Measurements from ENCODE around the gene RAB8B.

The RAB8B gene

DNA sequence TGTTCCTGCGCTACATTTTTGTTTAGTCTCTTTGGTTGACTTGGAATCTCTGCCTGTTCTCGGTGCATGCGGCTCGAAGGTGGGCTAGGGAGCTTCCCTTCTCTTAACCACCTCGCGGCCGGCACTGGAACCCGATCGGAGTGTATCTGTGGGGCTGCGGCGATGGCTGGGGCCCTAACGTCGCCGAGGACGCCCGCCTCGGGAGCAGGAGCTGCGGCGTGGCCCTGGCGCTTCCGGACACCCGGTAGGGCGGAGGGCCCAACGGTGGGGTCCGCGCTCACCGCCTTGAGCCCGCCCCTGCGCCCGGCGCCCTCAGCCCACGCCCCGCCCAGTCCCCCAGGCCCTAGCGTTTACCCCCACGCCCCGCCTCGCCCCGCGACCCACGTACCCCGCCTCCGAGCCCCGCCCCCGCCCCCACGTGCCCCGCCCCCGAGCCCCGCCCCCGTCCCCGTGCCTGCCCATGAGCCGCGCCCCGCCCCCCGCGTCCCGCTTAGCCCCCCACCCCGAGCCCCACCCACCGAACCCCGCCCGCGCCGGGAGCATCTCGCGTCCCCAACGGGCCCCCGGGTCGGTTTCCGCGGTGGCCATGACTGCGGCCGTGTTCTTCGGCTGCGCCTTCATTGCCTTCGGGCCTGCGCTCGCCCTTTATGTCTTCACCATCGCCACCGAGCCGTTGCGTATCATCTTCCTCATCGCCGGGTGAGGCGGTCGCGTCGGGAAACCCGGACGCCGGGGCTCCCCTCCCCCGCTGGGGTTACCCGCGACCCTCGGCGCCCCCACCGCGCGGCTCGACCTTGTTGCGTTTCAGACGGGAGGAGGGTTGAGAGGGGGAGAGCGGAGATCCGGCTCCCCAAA lies 87.9 kb downstream of the RAB8B start, which contains the start of gene APH1B:
Gene APH1B (plus strand): TSS at position 568 of the 855 bp plus-strand sequence. CDS start 19 bp downstream, at position 587.
- no peak for FAIRE-seq

DNA sequence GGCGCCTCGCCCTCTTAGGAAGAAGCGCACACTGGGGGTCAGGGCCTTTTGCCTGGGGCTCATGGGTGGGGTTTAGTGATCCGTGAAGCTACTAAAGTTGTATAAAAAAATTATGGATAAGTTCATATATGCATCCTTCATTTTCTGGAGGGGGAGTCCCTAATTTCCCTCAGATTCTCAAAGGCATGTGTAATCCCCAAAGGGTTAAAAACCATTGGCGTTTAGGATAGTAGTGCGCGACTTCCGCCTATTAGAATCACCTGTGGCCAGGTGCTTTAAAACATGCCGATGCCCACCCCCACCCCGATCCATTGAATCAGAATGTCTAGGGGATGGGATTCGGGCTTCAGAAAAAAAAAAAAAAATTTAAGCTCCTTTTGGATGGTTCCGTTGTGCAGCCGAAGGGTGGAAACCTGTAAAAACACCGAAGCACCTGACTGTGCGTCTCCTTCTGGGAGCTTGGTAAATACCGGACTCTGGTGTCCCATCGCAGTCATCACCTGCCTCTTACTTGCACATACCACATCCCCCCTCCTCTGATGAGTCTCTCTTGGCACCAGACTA lies 88.6 kb downstream of the RAB8B start:
- FAIRE-seq, result no peak

DNA sequence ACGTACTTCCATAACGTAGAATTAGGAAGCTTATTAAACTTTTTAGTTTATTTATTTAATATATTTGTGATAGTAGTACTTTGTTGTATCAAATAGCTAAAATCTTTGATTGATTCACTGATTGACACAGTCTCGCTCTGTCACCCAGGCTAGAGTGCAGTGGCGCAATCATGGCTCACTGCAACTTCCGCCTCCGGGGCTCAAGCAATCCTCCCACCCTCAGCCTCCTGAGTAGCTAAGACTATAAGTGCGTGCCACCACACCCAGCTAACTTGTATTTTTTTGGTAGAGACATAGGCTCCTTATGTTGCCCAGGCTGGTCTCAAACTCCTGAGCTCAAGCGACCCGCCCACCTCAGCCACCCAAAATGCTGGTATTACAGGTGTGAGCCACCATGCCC lies 93.7 kb downstream of the RAB8B start:
- no peak for FAIRE-seq

DNA sequence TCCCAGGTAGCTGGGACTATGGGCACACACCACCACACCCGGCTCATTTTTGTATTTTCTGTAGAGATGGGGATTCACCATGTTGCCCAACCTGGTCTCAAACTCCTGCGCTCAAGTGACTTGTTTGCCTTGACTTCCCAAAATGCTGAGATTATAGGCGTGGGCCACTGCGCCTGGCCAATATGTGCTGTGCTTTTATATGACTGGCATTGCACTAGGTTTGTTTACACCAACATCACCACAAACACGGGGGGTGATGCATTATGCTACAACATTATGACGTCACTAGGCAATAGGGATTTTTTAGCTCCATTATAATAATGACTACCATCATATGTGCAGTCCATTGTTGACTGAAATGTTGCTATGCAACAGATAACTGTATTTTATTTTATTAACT lies 94.9 kb downstream of the RAB8B start:
- no peak for FAIRE-seq

DNA sequence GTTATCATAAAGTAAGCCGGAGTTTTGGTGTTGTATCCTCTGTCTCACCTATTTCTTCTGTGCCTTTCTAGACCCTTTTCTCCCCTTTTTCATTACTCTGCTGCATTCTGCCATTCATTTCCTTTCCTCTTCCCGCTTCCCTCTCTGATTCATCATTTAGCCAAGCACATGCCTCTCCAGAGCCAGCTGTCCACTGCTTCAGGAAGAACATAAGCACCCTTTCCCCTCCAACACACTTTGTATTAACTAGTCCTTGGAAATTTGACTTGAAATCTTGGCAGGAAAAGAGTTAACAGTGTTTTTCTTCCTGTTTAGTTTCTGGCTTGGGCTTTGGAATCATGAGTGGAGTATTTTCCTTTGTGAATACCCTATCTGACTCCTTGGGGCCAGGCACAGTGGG lies 97.7 kb downstream of the RAB8B start:
- FAIRE-seq, result no peak

DNA sequence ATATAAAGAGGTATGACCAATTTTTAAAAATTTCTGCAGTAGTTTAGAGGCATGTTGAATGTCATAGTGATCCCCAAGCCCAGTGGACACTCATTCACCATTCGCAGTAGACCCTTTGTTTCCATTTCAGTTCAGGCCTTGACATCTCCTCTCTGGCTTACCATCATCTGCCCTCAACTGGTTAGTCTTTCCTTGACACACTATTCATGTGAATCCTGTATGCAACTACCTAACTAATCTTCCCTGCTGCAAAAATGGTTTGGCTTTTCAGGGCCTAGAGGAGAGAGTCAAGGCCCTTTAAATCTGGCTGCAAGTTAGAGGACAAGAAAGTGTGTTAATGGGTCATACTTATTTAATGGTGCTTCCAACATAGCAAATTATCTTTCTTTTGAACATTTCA lies 98.9 kb downstream of the RAB8B start:
- no peak for FAIRE-seq

DNA sequence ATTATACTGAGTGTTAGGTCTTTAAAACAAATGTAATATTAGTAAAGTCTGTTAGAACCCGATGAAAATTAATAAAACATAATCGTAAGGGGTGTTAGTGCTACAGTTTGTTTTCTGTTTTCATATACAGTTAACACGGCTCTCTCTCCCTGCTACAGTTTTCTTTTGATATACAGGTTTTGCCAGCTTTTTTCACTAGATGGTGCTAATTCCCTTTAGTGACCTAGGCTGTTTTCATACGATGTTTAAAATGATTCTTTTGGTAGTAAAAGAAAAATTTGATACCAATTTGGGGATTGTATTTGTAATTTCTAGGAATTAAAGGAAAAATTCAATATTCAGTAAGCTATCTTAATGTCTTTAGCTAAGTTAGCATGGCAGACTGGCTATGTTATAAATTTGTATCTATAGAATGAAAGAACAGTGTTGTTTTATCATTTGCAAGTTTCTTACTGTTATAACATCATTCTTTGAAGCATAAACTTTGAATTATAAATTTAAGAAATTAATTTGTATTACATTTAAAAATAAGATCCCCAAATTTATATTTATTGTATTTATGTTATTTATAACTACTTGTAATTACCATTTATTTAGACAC lies 99.5 kb downstream of the RAB8B start:
- FAIRE-seq, result peak; percentile 96

DNA sequence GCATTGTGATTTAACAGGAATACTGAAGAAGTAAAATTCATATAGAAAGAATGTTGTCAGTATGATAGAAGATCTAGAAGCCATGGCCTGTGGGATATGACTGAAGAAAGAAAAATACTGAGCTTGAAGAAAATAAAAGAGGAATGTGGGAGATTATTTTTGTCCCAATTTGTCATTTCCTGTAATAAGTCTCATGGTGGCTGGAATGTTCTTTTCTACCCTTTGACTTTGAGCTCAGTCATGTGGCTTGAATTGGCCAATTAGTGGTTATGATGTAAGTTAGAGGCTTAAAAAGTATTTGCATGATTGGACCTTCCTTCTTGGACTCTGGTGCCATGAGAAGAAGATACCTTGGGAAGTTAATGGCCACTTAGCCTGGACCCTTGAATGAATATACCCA lies 102.1 kb downstream of the RAB8B start:
- FAIRE-seq, result no peak

DNA sequence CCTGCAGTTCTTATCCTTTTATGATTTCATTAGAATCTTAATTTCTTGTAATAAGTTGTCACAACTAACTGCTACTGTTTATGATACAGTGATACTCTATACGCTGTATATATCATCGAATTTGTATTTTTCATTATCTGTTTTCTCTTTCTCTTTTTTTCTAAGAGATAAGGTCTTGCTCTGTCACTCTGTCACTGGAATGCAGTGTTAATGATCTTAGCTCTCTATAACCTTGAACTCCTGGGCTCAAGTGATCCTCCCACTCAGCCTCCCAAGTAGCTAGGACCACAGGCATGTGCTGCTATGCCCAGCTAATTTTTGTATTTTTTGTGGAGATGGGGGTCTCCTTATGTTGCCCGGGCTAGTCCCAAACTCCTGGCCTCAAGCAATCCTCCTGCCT lies 102.8 kb downstream of the RAB8B start:
- FAIRE-seq, result no peak

DNA sequence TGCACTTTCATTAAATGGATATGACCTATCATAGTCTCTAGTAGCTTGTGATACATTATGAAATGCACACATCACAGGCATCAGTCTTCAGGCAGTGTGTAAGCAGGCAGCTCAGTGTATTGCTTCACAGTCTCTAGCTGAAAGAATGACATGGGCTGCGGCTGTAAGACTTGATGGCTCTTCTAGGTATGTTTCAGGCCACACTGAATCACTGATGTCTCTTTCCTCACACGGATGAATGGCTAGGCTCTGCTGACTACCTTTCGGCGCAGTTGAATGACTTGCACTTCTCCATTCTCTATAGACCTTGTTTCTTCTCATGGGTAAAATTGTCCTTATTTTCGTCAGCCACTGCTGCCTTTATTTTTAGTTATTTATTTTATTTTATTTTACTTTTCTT lies 103.4 kb downstream of the RAB8B start:
- no peak for FAIRE-seq

DNA sequence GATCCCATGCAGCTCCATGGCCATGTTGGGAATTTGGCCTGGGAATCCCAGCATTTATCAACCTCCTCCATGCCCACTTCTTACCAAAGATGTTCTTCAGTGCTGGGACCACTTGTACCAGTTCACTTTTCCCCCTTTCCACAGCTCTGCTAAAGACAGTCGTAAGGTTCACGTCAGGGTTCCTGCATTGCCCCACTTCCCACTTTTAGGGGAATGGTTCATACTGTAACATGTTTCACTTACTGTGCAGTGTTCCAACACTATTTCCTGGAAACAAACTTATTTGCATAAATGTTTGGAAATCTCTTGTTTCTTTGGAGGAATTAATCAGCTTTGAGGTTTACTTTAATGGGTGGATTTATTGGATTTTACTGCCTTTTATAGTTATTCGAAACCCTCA lies 105.0 kb downstream of the RAB8B start:
- no peak for FAIRE-seq

DNA sequence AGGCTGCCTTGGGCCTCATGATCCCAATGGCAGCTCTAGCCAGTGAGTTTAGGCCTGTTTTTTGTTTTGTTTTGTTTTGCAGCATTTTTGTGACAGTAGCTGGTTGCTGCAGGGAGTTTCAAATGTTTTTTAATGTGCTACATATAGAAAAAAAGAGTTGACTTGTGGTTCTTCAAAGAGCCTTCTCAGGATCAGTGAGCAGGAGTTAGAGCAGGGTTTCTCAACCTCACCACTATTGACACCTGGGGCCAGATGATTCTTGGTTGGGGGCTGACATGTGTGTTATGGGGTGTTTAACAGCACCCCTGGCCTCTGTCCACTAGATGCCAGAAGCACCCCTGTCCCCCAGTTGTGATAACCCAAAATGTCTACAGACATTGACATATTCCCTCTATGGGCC lies 105.9 kb downstream of the RAB8B start:
- FAIRE-seq, result no peak

DNA sequence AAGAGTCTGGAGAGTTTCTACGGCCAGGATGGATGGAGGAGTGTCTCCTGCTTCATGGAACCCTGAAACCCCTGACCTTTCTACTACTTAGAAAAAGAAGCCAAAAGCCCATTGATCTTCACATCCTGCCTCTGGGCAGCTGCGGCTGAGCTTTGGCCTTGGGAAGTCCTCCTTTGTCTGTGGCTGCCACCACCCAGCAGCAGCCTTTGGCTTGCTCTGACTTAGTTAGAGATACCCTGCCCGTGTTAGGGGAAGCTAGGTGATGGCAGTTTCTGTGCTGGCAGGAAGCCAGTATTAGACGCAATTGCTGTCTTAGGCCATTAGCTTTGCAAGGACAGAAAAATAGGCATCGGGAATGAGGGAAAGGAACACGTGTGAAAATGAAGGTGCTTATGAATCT lies 106.8 kb downstream of the RAB8B start:
- FAIRE-seq, result no peak

DNA sequence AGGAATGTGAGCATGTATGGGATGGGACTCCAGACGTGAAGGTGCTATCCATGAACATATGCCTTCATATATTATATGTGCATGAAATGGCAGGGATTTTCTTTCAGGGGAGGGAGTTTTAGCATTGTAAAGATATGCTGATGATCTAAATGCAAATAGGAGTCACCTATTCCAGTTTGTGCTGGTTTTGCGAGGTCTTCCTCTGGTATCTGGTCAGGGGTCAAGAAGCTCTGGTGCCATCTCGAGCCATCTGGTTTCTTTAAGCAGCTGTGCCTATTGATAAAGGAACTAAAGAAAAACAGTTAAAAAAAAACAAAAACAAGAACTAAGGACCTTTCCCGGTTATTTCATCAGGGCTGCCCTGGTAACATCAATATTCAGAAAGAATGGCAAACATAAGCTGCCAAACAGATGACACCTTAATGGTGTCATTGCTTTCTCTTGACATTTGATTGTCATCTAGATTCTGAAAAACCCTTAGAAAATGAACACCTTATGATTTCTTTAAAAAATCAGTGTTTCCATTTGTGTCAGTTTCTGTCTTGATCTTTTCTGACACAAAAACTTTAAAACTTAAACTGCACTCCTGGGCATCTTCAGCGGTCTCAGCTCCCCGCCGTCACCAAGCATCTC lies 110.7 kb downstream of the RAB8B start:
- FAIRE-seq, result no peak

DNA sequence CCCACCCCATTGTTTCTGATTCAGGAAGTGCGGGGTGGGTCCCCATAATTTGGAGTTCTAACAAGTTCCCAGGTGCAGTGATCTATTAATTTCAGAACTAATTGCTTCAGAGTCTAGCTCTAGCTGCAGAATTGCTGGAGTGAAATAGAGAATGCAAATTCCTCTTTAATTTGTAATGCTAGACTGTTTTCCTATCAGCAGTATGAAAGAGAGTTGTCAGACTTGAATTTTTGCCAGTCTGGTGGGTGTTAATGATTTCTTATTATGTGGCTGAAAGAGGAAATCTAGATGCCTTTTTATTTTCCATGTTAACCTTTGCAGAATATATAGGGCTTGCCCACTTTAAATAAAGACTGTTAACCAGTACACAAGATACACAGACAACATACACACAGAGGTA lies 111.7 kb downstream of the RAB8B start:
- no peak for FAIRE-seq

DNA sequence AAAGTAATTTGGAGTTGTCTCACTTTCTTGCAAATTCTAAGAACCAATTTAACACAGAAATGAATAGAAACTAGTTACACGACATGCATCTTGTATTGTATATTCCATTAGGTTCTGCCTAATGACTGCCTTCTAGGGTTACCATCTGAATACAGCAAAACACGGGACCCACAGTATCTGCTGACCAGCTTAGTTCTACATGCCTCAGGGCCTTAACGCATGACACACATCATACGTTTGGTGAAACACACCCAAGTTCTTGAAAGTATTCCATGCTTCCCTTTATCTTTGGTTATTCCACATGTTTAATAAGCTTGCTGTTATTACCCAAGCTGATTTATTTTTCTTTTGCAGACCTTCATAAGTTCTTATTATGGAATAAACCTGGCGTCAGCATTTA lies 115.9 kb downstream of the RAB8B start:
- no peak for FAIRE-seq

DNA sequence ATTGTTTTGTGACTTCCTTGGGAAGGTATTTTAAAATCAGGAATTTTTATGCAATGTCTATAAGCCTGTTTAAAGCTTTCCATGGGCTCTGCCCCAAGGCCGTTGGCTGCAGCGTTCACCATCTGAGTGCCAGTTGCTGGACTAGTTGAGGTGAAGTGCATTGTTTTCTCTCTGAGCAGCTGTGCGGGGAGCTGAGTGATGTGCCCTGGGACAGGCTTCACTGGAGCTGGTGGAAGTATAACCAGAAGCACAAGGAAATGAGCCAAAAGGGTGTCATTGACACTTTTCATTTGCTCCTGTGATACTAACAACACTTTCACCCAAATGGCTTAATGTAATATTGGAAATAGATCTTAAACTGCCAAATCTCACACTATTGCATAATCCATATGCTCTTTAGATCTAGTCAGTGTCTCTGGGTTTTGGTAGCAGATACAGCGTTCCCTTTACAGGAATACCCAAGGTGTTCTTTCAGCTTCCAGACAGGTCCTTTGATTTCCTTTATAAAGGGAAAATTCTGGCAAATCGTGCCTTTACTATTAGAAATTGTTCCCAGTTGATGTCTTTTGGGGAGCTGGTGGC lies 117.2 kb downstream of the RAB8B start:
- no peak for FAIRE-seq

DNA sequence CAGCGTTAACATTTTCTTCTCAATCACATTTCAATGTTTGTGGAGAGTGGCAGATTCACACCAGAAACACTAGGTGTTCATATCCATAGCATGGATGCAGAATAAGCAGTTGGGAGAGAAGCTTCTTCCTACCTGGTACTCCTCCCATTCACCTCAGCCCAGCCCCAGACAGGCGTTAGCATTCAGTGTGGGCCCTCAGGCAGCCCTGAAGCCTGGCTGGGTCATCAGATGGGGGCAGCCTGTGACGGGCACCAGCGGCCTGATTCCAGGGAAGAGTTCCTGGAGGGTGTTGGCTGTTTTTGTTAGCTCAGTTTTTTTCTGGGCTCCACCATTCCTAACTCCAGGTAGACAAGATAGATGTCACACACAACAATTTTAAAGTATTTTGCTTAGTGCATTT lies 119.1 kb downstream of the RAB8B start:
- no peak for FAIRE-seq

DNA sequence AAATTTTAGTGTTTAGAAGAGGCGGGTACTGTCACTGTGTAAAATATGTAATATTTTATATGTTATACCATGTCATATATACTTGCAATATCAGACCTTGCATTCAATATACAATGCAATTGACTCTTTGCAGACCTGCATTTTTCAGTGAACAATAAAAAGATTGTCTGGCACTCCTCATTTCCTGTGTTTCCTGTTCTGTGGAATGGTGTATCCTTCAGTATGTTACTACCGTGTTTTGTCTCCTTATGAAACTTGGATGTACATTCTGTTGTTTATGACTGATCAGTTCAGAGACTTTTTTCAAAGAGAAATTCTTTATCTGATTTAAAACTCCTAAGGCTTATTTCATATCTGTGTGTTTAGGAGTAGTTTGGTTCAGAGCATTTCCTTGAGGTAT lies 119.5 kb downstream of the RAB8B start:
- no peak for FAIRE-seq

DNA sequence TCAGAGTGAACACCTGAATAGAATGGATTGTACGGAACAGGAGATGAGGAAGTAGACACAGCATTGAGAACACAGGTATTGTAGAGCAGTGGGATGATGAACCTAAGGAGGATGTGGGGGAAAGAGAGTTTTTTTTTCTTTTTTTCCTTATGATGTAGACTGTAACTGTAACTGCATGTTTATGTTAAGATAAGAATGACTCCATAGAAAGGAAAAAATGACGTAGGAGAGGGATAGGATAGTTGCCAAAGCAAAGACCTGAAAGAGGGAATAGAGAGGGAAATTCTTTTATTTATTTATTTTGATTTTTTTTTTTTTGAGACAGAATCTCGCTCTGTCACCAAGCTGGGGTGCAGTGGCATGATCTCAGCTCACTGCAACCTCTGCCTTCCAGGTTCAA lies 121.2 kb downstream of the RAB8B start:
- no peak for FAIRE-seq

DNA sequence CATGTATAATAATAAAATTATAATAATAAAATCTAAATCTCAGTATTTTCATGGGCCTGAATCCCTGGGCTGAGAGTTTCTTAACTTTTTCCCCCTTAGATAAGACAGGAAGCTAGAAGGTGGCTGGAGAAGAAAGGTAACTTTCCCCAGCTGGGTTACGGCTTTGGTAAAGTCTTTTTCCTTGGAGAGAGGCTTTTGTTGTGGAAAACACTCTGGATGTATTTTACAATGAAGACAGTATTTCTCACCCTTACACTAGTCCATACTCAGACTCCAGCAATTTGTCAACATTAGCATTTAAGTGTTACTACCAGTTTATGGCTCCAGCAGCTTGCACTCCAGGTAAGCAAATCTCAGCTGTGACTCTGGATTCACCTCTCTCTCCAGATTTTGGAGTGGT lies 122.9 kb downstream of the RAB8B start:
- FAIRE-seq, result no peak

DNA sequence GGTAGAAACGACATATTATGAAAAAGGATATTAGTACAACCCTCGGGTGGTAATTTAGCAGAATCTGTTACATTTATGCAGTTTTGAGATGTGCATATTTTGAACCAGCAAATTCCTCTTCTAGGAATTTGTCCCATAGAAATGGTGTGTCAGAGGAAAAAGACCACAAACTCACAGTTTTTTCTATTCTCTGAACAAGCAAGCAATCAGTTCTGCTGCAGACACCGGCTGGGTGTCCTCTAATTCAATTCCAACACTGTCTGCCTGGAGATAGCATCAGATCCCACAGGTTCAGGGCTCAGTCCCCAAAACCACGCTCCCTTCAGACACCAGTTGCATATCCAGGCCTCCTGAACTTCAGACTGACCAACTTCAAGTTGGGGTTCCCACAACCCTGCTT lies 124.4 kb downstream of the RAB8B start:
- no peak for FAIRE-seq

DNA sequence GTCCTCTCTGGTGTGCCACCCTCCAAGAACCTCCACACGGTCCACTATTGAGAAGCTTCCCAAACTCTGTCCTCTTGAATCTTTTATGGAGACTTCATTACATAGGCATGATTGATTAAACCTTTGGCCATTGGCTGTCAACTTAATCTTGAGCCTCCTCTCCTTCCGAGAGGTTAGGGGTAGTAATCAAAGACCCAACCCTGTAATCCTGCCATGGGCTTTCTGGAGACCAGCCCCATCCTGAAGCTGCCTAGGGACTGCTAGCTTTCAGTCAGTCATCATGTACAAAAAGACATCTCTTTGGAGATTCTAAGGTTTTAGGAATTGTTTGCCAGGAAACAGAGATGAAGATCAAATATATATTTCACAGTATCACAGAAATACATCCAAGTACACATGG lies 125.0 kb downstream of the RAB8B start:
- FAIRE-seq, result no peak

All from islet of Langerhans (tissue), 1 donor.